IPS DF 4.7 (cell line): Measurements from ENCODE around the gene SLC9A9.
"Not testable (repeated sequence)": the region's sequence is repeated elsewhere in the genome, so short reads cannot be mapped to it uniquely, and the experiment has no call there.

ENCODE experiments used
- DNase-seq: peaks from one replicate; pipeline ENCODE4 v3.0.0-alpha.2; 2013; ENCODE audit warnings: low spot score; ENCODE audit errors: extremely low read depth

SLC9A9 gene

DNA sequence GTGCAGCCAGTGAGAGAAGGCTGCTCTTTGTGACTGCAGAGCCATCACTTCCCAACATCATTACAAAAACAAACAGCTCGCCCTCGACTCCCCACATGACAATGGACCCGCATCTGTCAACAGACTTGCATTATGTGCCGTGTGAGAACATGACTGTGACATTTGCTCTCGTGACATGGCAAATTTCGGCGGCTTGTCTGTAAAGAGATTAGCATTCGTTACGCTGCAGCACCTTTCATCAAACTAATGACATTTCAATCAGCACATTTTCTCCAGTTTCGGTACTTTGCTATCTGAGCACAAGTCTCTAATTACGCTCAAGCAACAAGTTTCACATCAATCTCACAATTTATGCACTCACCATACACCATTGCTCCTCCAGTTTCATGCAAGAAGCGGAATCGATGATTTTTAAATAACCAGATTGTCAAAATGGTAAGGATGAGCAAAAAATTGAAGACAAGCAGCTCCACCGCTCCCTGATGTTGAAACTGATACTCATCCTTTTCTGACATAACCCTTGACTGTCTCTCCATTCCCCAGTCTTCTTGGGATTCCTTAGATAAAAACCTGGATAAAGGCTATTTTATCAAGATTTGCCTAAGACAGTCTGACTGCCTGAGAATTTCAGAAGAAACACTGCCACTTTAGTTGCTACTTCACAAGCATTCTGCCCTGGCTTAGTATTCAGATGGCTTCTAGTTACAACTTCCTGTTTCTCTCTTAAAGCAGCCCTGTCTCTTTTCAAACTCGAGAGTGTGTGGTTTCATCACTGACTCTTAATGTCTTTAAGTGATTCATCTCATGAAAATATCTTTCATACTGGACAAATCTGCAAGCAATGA lies at the start of gene SLC9A9:
Gene SLC9A9 (minus strand): TSS at position 682 of the 845 bp plus-strand sequence. CDS start 146 bp downstream, at position 536.
- no peak for DNase-seq

DNA sequence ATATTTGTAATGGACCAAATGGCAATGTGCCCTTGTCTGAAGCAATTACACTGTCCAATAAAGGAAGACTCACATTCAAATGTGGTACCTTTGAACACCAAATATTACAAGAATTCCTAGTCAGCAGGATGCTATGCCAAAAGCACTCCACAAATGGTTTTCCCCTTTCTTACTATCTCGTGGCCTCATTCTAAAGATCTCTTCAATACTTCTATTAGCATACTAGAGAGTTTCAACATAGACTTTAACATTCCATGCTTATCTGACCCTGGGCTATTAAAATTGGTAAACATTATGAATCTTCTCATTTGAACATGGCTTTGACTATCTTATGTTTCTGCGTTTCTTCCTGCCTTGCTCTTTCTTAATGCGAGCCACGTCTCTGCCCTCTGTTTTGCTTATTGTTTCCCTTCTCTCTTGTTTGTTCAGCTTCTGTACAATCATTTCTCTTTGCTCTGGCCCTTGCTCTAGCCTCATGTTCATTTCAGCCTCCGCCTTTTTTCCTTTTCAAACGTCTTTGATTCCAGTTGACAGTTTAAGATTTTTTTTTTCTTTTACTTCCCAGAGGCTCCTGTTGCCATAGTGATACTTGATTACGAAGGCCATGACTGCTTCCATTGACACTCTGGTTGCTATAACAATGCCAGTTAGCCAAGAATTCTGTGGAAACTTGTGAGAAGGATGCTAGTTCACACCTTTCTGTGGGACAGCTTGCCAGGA lies 49.5 kb upstream of the SLC9A9 start:
- no peak for DNase-seq

DNA sequence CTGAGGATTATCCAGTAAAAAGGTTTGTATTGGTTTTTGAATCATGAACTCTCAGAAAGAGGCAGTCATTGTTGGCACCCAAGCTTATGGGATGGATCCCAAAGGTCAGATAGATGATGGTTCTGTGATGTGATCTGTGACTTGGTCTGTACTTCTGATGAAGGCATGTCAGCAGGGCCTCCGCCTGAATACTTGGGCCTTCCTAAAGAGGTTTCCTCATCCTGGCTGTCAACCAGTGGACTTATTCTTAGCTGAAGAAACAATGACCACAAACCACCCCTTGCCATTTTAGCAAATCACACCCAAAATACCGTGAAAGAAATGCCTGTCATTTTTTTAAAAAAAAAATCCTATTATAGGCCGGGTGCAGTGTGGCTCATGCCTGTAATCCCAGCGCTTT lies 48.2 kb upstream of the SLC9A9 start:
- no peak for DNase-seq

DNA sequence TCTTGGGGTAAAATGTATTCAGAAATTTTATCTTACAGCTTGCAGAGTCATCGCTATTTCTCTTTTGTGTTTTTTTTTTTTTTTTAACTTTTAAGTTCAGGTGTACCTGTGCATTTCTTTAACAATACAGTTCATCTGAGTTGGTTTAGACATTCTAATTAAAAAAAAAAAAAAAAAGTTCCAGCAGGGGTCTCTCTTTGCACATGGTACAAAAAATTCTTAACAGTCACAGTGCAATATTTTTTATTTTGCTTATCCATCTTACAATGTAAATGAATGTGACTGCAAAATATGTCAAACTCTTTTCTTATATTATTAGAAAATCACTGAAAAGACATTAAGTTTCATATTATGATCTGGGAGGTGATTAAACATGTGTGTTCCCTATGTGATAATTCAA lies 47.5 kb upstream of the SLC9A9 start:
- DNase-seq: no peak

DNA sequence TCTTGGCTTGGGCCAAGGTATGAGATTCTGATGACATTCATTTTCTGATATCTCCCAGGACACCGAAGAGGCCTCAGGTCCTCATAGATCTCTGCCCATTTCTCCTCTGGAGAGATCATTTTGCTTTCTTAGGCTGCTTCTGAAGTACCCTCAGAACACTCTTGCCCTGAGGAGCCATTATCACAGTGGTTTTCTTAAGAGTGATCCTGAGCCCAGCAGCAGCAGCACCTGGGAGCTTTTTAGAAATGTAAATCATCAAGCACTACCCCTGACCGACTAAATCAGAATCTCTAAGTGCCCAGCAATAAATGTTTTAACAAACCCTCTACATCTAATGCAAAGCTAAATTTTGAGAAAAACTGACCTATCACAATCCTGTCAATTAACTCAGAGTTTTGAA lies 40.6 kb upstream of the SLC9A9 start:
- DNase-seq: no peak

DNA sequence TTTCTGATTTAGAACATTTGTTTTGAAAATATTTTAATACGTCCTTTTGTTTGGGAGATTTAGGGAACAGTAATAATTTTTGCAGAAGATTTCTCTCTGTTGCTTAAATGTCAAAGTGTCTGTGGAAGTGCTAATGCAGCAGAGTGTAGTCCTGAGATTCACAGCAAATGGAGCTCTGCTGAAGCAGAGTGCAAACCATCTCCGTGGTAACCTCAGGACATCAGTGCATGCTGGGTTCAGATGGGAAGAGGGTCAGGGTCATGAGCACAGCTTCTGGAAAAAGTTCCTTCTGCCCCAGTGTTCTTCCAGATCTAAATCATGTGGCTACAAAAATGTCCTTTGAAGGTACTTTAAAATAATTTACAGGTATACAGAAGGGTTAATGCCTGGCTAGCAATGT lies 39.9 kb upstream of the SLC9A9 start:
- no peak for DNase-seq

DNA sequence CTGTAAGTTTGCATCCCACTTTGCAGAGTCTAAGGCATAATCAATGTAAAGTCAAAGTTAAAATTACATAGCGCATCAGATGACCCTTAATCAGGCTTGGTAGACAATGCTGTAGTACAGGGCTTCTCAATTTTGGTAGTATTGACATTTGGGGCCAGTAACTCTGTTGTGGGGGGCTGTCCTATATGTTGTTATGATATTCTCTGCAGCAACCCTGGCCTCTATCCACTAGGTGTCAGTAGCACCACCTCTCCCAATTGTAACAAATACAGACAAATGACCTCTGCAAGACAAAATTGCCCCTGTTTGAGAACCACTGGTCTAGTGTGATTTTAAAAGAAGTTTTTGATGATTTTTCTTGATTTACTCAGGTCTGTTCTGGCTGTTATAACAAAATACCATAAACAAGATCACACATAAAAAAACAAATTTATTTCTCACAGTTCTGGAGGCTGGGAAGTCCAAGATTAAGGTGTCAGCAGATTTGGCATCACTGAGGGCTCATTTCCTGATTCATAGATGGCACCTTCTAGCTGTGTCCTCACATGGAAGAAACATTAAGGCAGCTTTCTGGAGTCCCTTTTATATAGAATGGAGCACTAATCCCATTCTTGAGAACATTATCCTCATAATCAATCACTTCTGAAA lies 37.6 kb upstream of the SLC9A9 start:
- no peak for DNase-seq

DNA sequence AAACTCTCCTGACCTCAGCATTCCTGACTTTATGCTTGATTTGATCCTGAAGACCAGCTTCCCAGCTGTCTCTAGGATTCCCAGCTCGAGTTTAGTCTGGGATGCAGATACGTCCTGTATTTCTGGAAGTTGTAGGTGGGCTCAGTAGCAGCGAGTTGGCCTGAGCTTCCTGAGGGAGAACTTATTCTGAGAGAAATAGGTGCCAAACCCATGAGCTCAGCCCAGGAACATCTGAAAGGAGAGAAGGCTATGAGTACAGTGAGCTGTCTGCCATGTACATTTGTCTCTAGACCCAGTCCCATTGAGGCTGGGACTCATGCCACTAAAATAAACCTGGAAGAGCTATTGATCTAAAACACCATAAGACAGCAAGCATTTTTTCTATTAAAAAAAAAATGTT lies 36.6 kb upstream of the SLC9A9 start:
- no peak for DNase-seq

DNA sequence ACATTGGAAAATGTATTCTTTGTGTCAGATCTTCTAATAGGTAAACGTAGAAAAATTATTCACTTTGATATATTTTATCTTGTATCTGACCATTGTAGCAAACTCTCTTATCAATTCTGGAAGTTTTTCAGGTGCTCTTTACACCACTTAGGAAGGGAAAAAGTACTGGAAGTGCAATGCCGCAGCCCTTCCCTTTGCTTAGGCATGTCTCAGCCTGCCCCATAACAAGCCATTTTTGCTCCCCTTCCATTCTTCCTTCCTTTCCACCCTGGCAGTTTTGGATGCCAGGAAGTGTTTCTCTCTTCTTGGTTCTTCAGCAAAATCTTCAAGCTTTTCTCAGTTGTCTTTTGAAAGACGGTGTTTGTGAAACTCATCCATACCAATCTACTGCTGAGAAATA lies 34.9 kb upstream of the SLC9A9 start:
- DNase-seq: no peak

DNA sequence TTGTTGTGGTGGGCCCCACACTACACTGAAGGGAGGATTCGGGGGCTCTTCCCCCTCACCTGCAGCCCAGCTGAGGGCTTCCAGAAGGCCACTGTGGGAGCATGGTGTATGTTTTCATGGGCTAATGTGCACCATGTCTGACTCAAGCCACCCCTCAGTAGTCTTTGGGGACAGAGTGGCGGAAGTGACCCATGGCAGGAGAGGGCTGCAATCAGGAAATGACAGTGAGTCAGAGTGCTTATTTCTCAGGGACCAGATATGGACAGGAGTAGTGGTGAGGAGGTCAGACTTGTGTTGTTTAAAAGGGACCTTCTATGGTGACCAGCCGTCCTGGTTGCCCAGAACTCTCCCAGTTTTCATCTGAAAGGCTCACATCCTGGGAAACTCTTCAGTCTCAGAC lies 32.8 kb upstream of the SLC9A9 start:
- no peak for DNase-seq

DNA sequence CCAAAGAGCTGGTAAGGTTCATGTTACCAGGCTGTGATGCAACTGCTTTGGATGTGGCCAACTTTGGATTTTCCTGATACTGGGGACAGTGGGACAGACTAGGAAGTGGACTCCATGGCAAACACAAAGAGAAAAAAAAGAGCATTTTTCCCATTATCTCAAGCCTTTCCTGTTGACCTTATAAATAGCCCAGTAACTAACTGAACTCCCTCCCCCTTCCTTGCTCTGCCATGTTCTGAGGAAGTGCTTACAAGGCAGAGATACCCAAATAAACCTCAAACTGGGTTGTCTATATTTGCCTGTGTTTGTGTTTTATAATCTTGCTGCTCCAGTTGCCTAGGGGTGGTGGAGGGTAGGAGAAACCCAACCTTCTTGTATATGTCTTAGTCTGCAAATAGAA lies 27.3 kb upstream of the SLC9A9 start:
- DNase-seq: no peak

DNA sequence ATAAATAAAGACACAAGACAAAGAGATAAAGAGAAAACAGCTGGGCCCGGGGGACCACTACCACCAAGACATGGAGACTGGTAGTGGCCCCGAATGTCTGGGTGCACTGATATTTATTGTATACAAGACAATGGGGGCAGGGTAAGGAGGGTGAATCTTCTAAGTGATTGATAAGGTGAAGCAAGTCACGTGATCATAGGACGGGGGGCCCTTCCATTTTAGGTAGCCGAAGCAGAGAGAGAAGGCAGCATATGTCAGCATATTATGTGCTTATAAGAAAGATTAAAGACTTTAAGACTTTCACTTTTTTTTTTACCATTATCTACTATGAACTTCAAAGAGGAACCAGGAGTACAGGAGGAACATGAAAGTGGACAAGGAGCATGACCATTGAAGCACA lies 25.3 kb upstream of the SLC9A9 start:
- not testable (repeated sequence) for DNase-seq

DNA sequence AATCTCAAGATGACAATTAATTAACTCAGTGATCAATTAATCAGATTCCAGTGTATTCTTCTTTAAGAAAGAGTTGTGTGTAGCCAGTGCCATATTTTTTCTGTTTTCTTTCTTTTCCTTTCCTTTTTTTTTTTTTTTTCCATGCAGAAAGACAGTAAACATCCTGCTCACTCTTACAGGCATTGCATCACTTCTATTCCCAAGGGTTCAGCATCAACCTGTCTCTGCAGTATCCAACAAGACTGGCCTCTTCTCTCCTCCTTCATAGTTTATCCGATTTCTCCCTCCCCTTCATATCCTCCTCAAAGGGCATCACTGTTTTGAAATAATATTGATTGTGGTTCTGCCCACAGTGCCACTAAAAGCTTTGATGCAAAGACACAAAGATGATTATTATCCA lies 17.0 kb upstream of the SLC9A9 start:
- DNase-seq: no peak

DNA sequence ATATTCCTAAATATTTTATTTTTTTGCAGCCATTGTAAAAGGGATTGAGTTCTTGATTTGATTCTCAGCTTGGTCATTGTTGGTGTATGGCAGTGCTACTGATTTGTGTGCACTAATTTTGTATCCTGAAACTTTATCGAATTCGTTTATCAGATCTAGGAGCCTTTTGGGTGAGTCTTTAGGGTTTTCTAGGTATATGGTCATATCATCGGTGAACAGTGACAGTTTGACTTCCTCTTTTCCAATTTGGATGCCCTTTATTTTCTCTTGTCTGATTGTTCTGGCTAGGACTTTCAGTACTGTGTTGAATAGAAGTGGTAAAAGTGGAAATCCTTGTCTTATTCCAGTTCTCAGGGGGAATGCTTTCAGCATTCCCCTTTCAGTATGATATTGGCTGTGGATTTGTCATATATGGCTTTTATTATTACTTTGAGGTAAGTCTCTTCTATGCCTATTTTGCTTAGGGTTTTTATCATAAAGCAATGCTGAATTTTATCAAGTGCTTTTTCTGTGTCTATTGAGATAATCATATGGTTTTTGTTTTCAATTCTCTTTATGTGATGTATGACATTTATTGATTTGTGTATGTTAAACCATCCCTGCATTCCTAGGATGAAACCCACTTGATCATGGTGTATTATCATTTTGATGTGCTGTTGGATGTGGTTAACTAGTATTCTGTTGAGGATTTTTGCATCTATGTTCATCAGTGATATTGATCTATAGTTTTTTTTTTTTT lies 11.4 kb upstream of the SLC9A9 start:
- DNase-seq: no peak

DNA sequence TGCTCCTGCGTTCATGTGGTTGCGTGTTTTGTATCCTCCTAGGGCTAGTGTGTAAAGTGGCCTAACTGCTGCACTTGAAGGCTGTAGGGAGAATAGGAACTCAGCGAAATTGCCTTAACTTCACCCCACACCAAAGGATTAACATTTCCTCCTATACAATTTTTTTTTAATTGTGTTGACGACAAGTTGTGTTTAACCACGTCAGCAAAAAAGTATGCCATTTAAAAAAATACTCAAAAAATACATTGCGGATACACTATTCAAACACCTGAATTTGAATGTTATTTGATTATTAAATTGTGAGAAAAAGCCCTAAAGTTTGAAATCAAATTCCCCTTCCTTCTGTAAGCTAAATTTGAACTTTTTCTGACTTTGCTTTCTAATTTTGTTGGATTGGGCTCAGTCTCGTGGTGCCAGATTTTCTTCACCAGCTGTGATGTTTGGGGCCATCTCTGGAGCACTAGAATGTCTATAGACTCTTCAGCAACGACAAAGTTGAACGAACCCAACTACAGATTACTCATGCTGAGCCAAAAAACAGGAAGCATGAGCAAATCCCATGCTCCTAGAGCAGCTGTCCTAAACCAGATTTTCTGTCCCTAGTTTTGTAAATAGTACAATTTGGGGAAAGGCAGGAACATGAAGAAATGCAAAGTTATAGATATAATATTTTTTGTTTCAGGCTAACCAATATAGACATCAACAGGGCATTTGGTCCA lies 8.1 kb upstream of the SLC9A9 start:
- DNase-seq: no peak

DNA sequence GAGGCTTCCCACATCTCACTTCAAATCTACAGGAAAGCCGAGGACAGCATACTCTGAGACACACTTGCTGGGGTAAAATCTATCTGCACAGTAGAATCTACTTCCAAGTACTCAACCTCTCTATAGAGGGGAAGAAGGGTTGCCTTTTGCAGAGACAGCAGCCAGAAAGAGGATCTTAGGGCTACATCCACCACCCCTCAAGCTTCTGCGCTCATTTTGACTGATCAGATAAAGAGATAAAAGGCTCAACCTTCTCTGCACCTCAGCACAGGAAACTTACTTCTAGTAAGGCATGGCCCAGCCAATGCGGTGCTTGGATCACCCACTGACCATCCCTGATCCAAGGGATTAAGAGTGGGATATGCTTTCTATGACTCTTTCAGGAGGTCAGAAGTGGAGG lies 6.9 kb upstream of the SLC9A9 start:
- no peak for DNase-seq

DNA sequence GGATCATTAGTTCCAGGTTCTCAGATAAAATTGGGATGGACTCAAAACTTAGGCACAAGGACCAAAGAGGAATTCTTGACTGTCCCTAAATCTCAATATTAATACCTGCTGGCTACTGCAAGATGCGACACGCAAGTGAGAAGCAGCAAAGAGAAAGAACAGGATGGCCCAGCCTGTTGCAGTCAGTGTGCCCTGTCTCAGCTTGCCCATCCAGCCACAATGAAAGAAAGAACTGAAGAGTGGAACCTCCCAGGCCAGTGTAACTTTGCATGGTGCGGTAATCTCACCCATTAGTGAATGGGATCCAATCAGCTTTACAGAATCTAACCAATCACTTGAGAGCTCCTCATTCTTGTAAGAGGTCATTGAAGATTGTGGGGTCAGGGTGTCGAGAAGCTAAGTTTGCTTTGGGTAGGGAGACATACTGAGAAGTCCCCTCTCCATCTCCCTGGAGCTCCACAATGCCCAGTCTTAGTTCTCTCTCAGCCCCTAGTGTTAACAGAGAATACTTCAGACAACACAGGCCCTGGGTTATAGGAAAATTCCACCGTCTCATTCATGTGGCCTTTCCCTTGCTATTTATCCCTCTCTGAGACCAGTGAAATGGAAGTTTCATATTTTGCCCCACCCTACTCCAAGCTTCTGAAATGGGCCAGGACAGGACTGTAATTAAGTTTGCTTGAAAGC lies 3.2 kb upstream of the SLC9A9 start:
- DNase-seq: no peak

DNA sequence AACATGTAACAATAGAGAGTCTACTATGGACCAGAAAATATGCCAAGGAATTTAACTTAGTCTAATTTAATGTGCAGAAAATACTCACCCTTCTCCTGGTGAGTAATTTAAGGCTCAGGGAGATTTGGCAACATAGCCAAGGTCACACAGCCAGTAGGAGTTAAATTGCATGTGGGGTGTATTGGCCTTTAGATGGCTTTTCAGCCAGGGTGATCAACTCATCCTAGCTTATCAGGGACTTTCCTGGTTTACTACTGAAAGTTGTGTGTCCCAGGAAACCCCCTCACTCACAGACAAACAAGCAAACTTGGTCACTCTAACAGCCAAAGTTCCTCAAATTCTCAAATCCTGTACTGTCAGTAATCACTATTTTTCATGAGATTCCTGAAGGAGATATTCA lies 2.6 kb upstream of the SLC9A9 start:
- no peak for DNase-seq

DNA sequence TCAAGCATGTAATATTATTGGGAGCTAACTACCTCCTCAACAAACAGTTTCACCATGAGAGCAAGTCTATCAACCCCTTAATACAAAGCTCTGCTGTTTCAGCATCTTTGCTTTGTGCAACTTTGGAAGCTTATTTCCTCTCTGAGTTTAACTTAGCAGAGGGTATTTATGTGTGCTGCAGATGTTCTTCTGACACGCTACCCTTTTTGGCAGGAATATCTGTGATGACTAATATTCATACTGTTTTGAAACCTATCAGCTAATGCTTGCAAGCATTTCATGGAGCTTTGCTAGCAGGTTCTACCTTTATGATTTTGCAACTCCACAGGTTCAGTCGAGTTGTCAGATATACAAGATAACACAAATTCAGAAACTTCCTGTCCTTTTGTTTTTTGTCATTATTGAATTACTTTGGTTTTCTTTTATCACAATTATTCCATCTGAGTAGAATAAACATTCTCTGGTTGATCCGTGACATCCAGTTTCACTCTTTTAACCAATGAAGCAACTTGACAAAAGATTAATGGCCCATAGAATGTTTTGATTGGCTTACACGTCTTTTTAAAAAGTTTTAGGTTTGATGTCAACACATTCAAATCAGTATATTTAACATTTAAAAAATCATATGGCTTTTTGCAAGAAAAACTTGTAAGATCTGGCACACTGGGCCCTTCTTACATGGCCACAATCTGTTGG lies 1.7 kb upstream of the SLC9A9 start:
- DNase-seq: no peak

DNA sequence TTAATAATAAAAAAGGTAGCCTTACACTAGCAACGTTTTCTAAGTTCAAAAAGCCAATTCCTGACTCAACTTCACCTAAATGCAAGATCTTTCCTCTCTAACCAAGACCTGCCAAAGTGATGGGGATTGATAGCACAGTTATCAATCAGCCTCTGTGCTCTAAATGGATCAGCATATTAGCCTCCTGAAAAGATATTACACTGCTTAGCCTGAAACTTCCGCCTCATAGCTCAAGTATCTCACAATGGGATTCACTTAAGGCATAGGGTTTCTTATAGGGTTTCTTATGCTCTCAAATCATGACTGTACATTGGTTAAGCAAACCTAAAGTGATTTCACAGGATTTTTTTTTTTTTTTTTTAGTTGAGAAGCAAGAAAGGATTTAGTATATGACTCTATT lies 436 bp upstream of the SLC9A9 start:
- no peak for DNase-seq
